Measurements from ENCODE around the gene RASA3.

RASA3 gene

DNA sequence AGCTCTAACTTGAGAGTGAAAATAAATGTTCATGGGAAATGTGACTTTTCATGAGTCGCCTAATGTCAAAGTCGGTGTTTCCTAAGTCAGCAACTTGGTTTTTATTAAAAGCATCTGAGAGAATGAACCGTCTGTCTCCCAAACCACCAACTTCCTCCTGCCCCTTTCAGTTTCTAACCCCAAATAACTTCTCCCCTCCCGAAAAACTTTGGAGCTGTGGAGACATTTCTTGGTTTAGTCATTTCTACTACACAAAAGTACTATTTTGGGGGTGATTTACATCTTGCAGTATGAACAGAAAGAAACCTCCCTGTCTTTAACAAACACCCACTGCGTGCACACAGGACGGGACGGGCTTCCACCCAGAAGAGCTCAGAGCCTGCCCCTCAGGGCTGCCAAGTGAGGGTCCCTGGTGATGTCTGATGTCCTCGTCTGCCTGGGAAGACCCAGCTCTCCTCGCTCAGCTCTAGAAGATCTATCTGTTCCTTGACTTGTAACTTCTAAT lies 65.0 kb downstream of the RASA3 start:
- peaks cover 4% of the 10 kb centered on the region for H3K9me3 Mint-ChIP-seq
- peaks cover 62% of the 10 kb centered on the region for H3K4me1 Mint-ChIP-seq
- TF ChIP-seq, protein P1, sequence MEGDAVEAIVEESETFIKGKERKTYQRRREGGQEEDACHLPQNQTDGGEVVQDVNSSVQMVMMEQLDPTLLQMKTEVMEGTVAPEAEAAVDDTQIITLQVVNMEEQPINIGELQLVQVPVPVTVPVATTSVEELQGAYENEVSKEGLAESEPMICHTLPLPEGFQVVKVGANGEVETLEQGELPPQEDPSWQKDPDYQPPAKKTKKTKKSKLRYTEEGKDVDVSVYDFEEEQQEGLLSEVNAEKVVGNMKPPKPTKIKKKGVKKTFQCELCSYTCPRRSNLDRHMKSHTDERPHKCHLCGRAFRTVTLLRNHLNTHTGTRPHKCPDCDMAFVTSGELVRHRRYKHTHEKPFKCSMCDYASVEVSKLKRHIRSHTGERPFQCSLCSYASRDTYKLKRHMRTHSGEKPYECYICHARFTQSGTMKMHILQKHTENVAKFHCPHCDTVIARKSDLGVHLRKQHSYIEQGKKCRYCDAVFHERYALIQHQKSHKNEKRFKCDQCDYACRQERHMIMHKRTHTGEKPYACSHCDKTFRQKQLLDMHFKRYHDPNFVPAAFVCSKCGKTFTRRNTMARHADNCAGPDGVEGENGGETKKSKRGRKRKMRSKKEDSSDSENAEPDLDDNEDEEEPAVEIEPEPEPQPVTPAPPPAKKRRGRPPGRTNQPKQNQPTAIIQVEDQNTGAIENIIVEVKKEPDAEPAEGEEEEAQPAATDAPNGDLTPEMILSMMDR (IDR thresholded peaks at IDR 0.05) = no peak
- peaks cover 10% of the 10 kb centered on the region for H3K36me3 Mint-ChIP-seq (ENCODE audit: low read depth)
- H3K4me3 Mint-ChIP-seq = no peak overlapping the region
- peak overlapping the region; percentile 27 for H3K27ac Mint-ChIP-seq
- DNase-seq = no peak
- peaks cover 8% of the 10 kb centered on the region for H3K27me3 Mint-ChIP-seq (ENCODE audit: low read depth, poor library complexity)

DNA sequence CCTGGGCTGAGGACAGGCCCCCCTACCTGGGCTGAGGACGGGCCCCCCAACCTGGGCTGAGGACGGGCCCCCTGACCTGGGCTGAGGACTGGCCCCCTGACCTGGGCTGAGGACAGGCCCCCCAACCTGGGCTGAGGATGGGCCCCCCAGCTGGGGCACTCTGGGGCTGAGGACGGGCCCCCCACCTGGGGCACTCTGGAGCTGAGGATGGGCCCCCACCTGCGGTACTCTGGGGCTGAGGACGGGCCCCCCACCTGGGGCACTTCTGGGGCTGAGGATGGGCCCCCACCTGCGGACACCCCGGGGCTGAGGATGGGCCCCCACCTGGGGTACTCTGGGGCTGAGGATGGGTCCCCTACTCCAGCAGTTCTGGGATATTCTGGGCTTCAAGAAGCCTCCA lies 65.5 kb downstream of the RASA3 start:
- Mint-ChIP-seq H3K9me3 (peaks cover 4% of the 10 kb centered on the region), H3K27me3 (ENCODE audit: low read depth, poor library complexity) (peaks cover 8% of the 10 kb centered on the region), H3K4me1 (peaks cover 62% of the 10 kb centered on the region), H3K27ac (no peak overlapping the region), H3K4me3 (no peak overlapping the region), H3K36me3 (ENCODE audit: low read depth) (peaks cover 10% of the 10 kb centered on the region)
- no peak for DNase-seq
- TF ChIP-seq, protein P1 (IDR thresholded peaks at IDR 0.05) = no peak

DNA sequence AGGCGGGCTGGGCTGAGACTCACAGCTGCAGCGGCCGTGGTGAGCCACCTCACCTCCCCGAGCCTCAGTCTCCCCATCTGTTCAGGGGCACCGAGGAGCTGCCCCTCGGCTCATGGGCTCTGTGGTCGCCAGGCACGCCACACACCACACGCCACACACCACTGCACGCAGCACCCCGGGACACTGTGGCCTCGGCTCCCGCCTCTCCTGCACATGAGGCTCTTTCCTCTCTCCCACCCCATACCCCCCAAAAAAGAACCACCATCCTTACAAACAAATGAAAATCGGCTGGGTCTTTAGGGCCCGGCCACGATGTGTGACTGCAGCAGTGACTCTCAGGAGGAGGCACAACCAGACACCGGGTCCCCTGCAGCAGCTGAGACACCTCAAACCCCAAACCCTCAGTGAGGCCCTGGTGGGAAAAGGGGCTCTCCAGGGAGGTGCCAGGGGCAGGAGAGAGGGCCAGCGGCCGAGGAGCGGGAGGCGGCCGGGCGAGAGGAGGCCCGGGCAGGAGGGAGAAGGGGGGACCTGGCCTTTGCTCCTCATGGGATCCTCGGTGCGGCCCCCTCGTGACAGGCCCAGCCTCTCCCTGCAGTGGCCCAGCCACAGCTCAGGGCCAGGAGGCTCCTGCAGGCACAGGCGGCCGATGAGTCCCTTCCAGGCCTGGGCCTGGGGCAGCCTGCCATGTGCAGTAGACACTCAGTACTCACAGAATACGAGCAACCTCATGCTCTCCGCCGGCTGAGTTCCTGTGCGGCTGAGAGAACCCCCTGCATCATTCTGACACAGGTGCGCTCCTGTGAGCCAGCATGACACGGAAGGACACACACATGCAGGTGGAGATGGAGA lies 66.3 kb downstream of the RASA3 start:
- H3K36me3 Mint-ChIP-seq (ENCODE audit: low read depth) = peaks cover 5% of the 10 kb centered on the region
- H3K9me3 Mint-ChIP-seq = peaks cover 3% of the 10 kb centered on the region
- H3K4me1 Mint-ChIP-seq = peaks cover 58% of the 10 kb centered on the region
- no peak for DNase-seq
- H3K4me3 Mint-ChIP-seq = no peak overlapping the region
- H3K27me3 Mint-ChIP-seq (ENCODE audit: low read depth, poor library complexity) = peaks cover 8% of the 10 kb centered on the region
- TF ChIP-seq, protein P1 (IDR thresholded peaks at IDR 0.05) = no peak
- H3K27ac Mint-ChIP-seq = no peak overlapping the region

DNA sequence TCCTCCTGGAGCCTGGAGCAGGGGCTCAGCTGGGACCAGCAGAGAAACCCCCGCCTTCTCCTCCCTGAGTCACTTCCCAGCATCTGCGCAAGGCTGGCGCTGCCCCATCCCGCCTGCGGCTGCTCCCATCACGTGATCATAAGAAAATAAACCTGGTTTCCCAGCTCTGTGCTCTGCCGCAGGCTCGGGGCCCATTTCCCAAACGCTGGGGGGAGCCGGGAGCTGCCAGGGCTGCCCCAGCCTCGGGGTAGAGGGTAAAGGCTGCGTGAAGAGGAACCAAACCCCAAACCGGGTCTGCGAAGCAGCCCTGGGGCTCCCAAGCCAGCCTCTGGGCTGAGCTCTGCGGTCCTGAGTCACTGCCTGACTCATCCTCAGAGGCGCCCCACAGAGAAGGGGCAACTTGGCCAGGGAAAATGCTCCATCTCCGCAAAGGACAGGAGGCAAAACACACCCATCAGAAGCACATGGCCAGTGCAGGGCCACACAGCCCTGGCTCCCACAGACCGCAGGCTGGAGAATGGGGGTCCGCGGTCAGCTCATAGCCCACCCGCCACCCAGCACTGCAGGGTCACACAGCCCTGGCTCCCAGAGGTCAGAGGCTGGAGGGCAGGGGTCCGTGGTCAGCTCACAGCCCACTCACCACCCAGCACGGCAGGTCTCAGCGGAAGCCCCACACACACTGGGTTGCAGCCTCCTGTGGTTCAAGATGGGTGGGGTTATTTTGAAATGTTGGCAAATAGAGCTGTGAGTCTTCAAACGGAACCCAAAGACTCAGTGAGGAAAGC lies 67.1 kb downstream of the RASA3 start:
- Mint-ChIP-seq H3K4me1 (peaks cover 55% of the 10 kb centered on the region), H3K4me3 (peak overlapping the region; percentile 56), H3K36me3 (ENCODE audit: low read depth) (no peaks in the 10 kb centered on the region), H3K27ac (peak overlapping the region; percentile 54), H3K27me3 (ENCODE audit: low read depth, poor library complexity) (peaks cover 8% of the 10 kb centered on the region), H3K9me3 (no peaks in the 10 kb centered on the region)
- TF ChIP-seq, protein P1 (IDR thresholded peaks at IDR 0.05) = no peak
- peak; percentile 66 for DNase-seq

GRCh38 chr13:114064450-114065140 lies 67.8 kb downstream of the RASA3 start:
- peak overlapping the region; percentile 56 for H3K4me3 Mint-ChIP-seq
- TF ChIP-seq, protein P1 (IDR thresholded peaks at IDR 0.05) = no peak
- H3K27ac Mint-ChIP-seq = peak overlapping the region; percentile 54
- H3K27me3 Mint-ChIP-seq (ENCODE audit: low read depth, poor library complexity) = peaks cover 8% of the 10 kb centered on the region
- H3K36me3 Mint-ChIP-seq (ENCODE audit: low read depth) = peaks cover 5% of the 10 kb centered on the region
- no peaks in the 10 kb centered on the region for H3K9me3 Mint-ChIP-seq
- H3K4me1 Mint-ChIP-seq = peaks cover 62% of the 10 kb centered on the region
- DNase-seq = no peak
